HEK293 (cell line): ENCODE results near the gene SORL1.

Experiments
- CTCF ChIA-PET: fragments of 350-600 bp; formaldehyde crosslinking; extraction: SDS; loops from one replicate; lab custom pipeline; 2021; ENCODE audit warnings: antibody characterized with exemption; lab: Yijun Ruan, JAX
- POLR2A ChIA-PET: fragments of 300-600 bp; formaldehyde crosslinking; extraction: SDS; loops from one replicate; lab custom pipeline; 2020; ENCODE audit warnings: antibody characterized with exemption, inconsistent platforms; lab: Yijun Ruan, JAX
- H3K27ac ChIP-seq: fragments of 200-500 bp; sonication (Bioruptor generic); 2 replicates; pipeline ENCODE4 v1.5.1; 2014; ENCODE audit warnings: low read depth, low read length, control low read depth, inconsistent platforms; ENCODE audit errors: extremely low read depth
- H3K36me3 ChIP-seq, 2 experiments: fragments of 200-500 bp in 1 of 2; sonication (Bioruptor generic) in 1 of 2; 1 replicate in 1 of 2; 2 replicates in 1 of 2; pipeline ENCODE4 v1.5.1; 2014 to 2017; ENCODE audit warnings: inconsistent platforms in 2 of 2, low read length in 2 of 2; ENCODE audit not compliant: control insufficient read depth in 2 of 2, insufficient read depth in 1 of 2
- H3K4me1 ChIP-seq: fragments of 200-500 bp; sonication (Bioruptor generic); 2 replicates; pipeline ENCODE4 v1.5.1; 2014; ENCODE audit warnings: mild to moderate bottlenecking, low read length, inconsistent platforms; ENCODE audit not compliant: control insufficient read depth, insufficient read depth
- H3K4me3 ChIP-seq: 2 replicates; pipeline ENCODE4 v1.5.1; 2011; ENCODE audit warnings: low read depth, mild to moderate bottlenecking, control low read depth, low read length, moderate library complexity
- H3K9me3 ChIP-seq: fragments of 200-500 bp; sonication (Bioruptor generic); 2 replicates; pipeline ENCODE4 v1.5.1; 2014; ENCODE audit warnings: low read depth, low read length, inconsistent platforms; ENCODE audit not compliant: control insufficient read depth, insufficient read depth
- CTCF ChIP-seq: fragments of 450-650 bp; formaldehyde crosslinking; IDR thresholded peaks from 2 replicates; pipeline ENCODE4 v1.5.1; 2016; ENCODE audit warnings: missing biosample characterization, missing genetic modification characterization
- FEZF1 ChIP-seq: fragments of 450-650 bp; formaldehyde crosslinking; IDR thresholded peaks from 2 replicates; pipeline ENCODE4 v1.5.1; 2016; ENCODE audit warnings: missing biosample characterization, missing genetic modification characterization
- HOXC10 ChIP-seq: sonication (generic); formaldehyde crosslinking; IDR thresholded peaks from 2 replicates; pipeline ENCODE4 v1.8.1; 2023; ENCODE audit warnings: mild to moderate bottlenecking, missing genetic modification reagents
- INSM2 ChIP-seq: fragments of 450-650 bp; formaldehyde crosslinking; IDR thresholded peaks from 2 replicates; pipeline ENCODE4 v1.5.1; 2016; ENCODE audit warnings: missing biosample characterization, missing genetic modification characterization
- REPIN1 ChIP-seq: fragments of 450-650 bp; formaldehyde crosslinking; IDR thresholded peaks from 2 replicates; pipeline ENCODE4 v1.5.1; 2017; ENCODE audit warnings: missing biosample characterization, missing genetic modification characterization, low read depth
- SALL2 ChIP-seq: fragments of 450-650 bp; formaldehyde crosslinking; IDR thresholded peaks from 2 replicates; pipeline ENCODE4 v1.5.0; 2017; ENCODE audit warnings: missing biosample characterization, mild to moderate bottlenecking, missing genetic modification characterization, borderline replicate concordance
- SP3 ChIP-seq: fragments of 450-650 bp; formaldehyde crosslinking; IDR thresholded peaks from 2 replicates; pipeline ENCODE4 v1.5.1; 2016; ENCODE audit warnings: missing biosample characterization, missing genetic modification characterization
- ZBTB20 ChIP-seq: fragments of 450-650 bp; formaldehyde crosslinking; IDR thresholded peaks from 2 replicates; pipeline ENCODE4 v1.5.1; 2016; ENCODE audit warnings: missing biosample characterization, missing genetic modification characterization
- ZBTB26 ChIP-seq: fragments of 450-650 bp; formaldehyde crosslinking; optimal IDR thresholded peaks from 2 replicates; pipeline ENCODE3; 2016; ENCODE audit warnings: missing biosample characterization, mild to moderate bottlenecking, missing genetic modification characterization
- ZFP37 ChIP-seq: fragments of 450-650 bp; formaldehyde crosslinking; IDR thresholded peaks from 2 replicates; pipeline ENCODE4 v1.5.1; 2016; ENCODE audit warnings: missing biosample characterization, missing genetic modification characterization
- ZNF10 ChIP-seq: fragments of 450-650 bp; formaldehyde crosslinking; IDR thresholded peaks from 2 replicates; pipeline ENCODE4 v1.5.1; 2017; ENCODE audit warnings: missing biosample characterization, missing genetic modification characterization
- ZNF138 ChIP-seq: fragments of 450-650 bp; formaldehyde crosslinking; IDR thresholded peaks from 2 replicates; pipeline ENCODE4 v1.5.1; 2016; ENCODE audit warnings: missing biosample characterization, missing genetic modification characterization, borderline replicate concordance
- ZNF16 ChIP-seq: fragments of 450-650 bp; formaldehyde crosslinking; IDR thresholded peaks from 2 replicates; pipeline ENCODE4 v1.5.1; 2016; ENCODE audit warnings: low read depth, missing biosample characterization, missing genetic modification characterization
- ZNF221 ChIP-seq: fragments of 450-650 bp; formaldehyde crosslinking; IDR thresholded peaks from 2 replicates; pipeline ENCODE4 v1.5.1; 2017; ENCODE audit warnings: missing biosample characterization, missing genetic modification characterization, borderline replicate concordance
- ZNF239 ChIP-seq: fragments of 450-650 bp; formaldehyde crosslinking; IDR thresholded peaks from 2 replicates; pipeline ENCODE4 v1.5.1; 2016; ENCODE audit warnings: missing biosample characterization, missing genetic modification characterization
- ZNF280C ChIP-seq: fragments of 450-650 bp; formaldehyde crosslinking; IDR thresholded peaks from 2 replicates; pipeline ENCODE4 v1.5.1; 2016; ENCODE audit warnings: missing biosample characterization, missing genetic modification characterization
- ZNF302 ChIP-seq: fragments of 450-650 bp; formaldehyde crosslinking; IDR thresholded peaks from 2 replicates; pipeline ENCODE4 v1.5.1; 2016; ENCODE audit warnings: missing biosample characterization, missing genetic modification characterization, low read depth
- ZNF391 ChIP-seq: fragments of 450-650 bp; formaldehyde crosslinking; IDR thresholded peaks from 2 replicates; pipeline ENCODE4 v1.5.1; 2016; ENCODE audit warnings: low read depth, missing biosample characterization, missing genetic modification characterization, borderline replicate concordance
- ZNF404 ChIP-seq: fragments of 450-650 bp; formaldehyde crosslinking; IDR thresholded peaks from 2 replicates; pipeline ENCODE4 v1.5.1; 2017; ENCODE audit warnings: missing biosample characterization, missing genetic modification characterization
- ZNF610 ChIP-seq: fragments of 450-650 bp; formaldehyde crosslinking; IDR thresholded peaks from 2 replicates; pipeline ENCODE4 v1.5.1; 2016; ENCODE audit warnings: missing biosample characterization, missing genetic modification characterization, borderline replicate concordance
- ZNF626 ChIP-seq: fragments of 450-650 bp; sonication (Bioruptor Pico); formaldehyde crosslinking; IDR thresholded peaks from 2 replicates; pipeline ENCODE4 v1.5.1; 2018; ENCODE audit warnings: missing biosample characterization, missing genetic modification characterization, inconsistent platforms
- ZNF654 ChIP-seq: fragments of 450-650 bp; formaldehyde crosslinking; IDR thresholded peaks from 2 replicates; pipeline ENCODE4 v1.5.1; 2016; ENCODE audit warnings: low read depth, missing biosample characterization, missing genetic modification characterization
- TF ChIP-seq, protein P1 (sequence below): fragments of 450-650 bp; IDR thresholded peaks from 2 replicates; pipeline ENCODE4 v1.5.1; 2018; ENCODE audit warnings: missing biosample characterization, missing genetic modification characterization
- TF ChIP-seq, protein P2 (sequence below): fragments of 450-650 bp; formaldehyde crosslinking; IDR thresholded peaks from 2 replicates; pipeline ENCODE4 v1.5.1; 2016; ENCODE audit warnings: missing biosample characterization, missing genetic modification characterization

The SORL1 gene

DNA sequence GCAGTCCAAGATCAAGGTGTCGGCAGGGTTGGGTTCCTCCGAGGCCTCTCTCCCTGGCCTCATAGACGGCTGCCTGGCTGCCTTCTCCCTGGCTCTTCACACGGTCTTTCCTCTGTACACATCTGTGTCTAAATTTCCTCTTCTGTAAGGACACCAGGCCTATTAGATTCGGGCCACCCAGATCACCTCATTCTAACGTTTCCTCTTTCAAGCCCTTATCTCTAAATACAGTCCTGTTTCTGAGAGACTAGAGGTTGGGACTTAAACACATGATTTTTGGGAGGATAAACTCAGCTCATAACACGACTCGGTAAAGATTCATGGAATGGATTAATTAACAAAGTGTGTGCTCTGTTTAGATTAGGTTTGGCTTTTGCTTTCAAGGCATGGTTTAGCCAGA lies 136.6 kb downstream of the SORL1 start:
- ChIA-PET POLR2A (no interaction called here), CTCF (interaction anchor here (0.6 to 1.7 kb wide), 2 partner anchors 24 to 269 kb away, joined by 3 to 4 read pairs; no protein-coding TSS in a partner anchor)
- Histone ChIP-seq H3K4me1 (no peaks in the 10 kb centered on the region), H3K36me3 (peaks cover 0 to 20% of the 10 kb centered on the region in 2 experiments; a peak in 1 of 3 replicates), H3K9me3 (no peaks in the 10 kb centered on the region), H3K4me3 (no peak overlapping the region), H3K27ac (no peak overlapping the region)
- TF ChIP-seq ZNF280C (tag by site-specific recombination) (no peak), ZFP37 (no peak), SP3 (tag by site-specific recombination) (no peak), ZNF391 (no peak), ZNF239 (tag by site-specific recombination) (no peak), FEZF1 (tag by site-specific recombination) (no peak), ZNF302 (tag by site-specific recombination) (no peak), ZNF404 (tag by site-specific recombination) (no peak), ZBTB26 (tag by site-specific recombination) (no peak), INSM2 (no peak), CTCF (no peak), ZNF138 (tag by site-specific recombination) (no peak), SALL2 (tag by site-specific recombination) (no peak), REPIN1 (tag by site-specific recombination) (no peak)
- TF ChIP-seq, protein P1, sequence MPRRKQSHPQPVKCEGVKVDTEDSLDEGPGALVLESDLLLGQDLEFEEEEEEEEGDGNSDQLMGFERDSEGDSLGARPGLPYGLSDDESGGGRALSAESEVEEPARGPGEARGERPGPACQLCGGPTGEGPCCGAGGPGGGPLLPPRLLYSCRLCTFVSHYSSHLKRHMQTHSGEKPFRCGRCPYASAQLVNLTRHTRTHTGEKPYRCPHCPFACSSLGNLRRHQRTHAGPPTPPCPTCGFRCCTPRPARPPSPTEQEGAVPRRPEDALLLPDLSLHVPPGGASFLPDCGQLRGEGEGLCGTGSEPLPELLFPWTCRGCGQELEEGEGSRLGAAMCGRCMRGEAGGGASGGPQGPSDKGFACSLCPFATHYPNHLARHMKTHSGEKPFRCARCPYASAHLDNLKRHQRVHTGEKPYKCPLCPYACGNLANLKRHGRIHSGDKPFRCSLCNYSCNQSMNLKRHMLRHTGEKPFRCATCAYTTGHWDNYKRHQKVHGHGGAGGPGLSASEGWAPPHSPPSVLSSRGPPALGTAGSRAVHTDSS (tag by site-specific recombination), result no peak

- POLR2A ChIA-PET, result no interaction called here
- Histone ChIP-seq H3K36me3 (peaks cover 0 to 20% of the 10 kb centered on the region in 2 experiments; a peak in 1 of 3 replicates), H3K4me3 (no peak overlapping the region), H3K4me1 (no peaks in the 10 kb centered on the region), H3K27ac (no peak overlapping the region), H3K9me3 (no peaks in the 10 kb centered on the region)
- CTCF ChIA-PET, result interaction anchor here (0.9 to 2.3 kb wide), 7 partner anchors 12 to 396 kb away, joined by 3 to 20 read pairs (median 3); no protein-coding TSS in a partner anchor
- TF ChIP-seq ZNF654 (tag by site-specific recombination), result no peak
- TF ChIP-seq, protein P2, sequence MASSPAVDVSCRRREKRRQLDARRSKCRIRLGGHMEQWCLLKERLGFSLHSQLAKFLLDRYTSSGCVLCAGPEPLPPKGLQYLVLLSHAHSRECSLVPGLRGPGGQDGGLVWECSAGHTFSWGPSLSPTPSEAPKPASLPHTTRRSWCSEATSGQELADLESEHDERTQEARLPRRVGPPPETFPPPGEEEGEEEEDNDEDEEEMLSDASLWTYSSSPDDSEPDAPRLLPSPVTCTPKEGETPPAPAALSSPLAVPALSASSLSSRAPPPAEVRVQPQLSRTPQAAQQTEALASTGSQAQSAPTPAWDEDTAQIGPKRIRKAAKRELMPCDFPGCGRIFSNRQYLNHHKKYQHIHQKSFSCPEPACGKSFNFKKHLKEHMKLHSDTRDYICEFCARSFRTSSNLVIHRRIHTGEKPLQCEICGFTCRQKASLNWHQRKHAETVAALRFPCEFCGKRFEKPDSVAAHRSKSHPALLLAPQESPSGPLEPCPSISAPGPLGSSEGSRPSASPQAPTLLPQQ (tag by site-specific recombination), result no peak
- TF ChIP-seq ZNF239 (tag by site-specific recombination), result no peak
- TF ChIP-seq ZNF221, result no peak
- TF ChIP-seq ZNF626 (tag by site-specific recombination), result no peak
- no peak for TF ChIP-seq ZNF10 (tag by site-specific recombination)
- no peak for TF ChIP-seq HOXC10
- no peak for TF ChIP-seq ZBTB20 (tag by site-specific recombination)
- TF ChIP-seq ZNF610, result no peak
- no peak for TF ChIP-seq ZNF16 (tag by site-specific recombination)
Observed at GRCh38 chr11:121589946-121590537, 137.9 kb downstream of the SORL1 start.
